Nephron progenitor cell (in vitro differentiated cells): Measurements from ENCODE around the gene SLITRK1.

Source experiments
- DNase-seq: peaks from one replicate; pipeline ENCODE4 v3.0.0; 2021
- H3K27ac Mint-ChIP-seq: 2 replicates; pipeline ENCODE4 v1.8.0; 2021; ENCODE audit warnings: mild to moderate bottlenecking, moderate library complexity, mixed read lengths
- H3K27me3 Mint-ChIP-seq: 2 replicates; pipeline ENCODE4 v1.8.0; 2021; ENCODE audit warnings: mild to moderate bottlenecking, low read depth, mixed read lengths; ENCODE audit not compliant: poor library complexity
- H3K36me3 Mint-ChIP-seq: 2 replicates; pipeline ENCODE4 v1.8.0; 2021; ENCODE audit warnings: low read depth, mixed read lengths
- H3K4me1 Mint-ChIP-seq: 2 replicates; pipeline ENCODE4 v1.8.0; 2021; ENCODE audit warnings: mixed read lengths
- H3K4me3 Mint-ChIP-seq: 2 replicates; pipeline ENCODE4 v1.8.0; 2021; ENCODE audit warnings: mild to moderate bottlenecking, moderate library complexity, mixed read lengths
- H3K9me3 Mint-ChIP-seq: 2 replicates; pipeline ENCODE4 v1.8.0; 2021; ENCODE audit warnings: mild to moderate bottlenecking, moderate library complexity, mixed read lengths
- TF ChIP-seq, protein P1 (sequence below): fragments of 200-600 bp; sonication (generic); IDR thresholded peaks from 2 replicates; pipeline ENCODE4 v1.5.0; 2021; ENCODE audit warnings: antibody characterized with exemption

SLITRK1 gene

GRCh38 chr13:83845106-83845505 is 37.2 kb downstream of the SLITRK1 start:
- no peak for DNase-seq
- TF ChIP-seq, protein P1, sequence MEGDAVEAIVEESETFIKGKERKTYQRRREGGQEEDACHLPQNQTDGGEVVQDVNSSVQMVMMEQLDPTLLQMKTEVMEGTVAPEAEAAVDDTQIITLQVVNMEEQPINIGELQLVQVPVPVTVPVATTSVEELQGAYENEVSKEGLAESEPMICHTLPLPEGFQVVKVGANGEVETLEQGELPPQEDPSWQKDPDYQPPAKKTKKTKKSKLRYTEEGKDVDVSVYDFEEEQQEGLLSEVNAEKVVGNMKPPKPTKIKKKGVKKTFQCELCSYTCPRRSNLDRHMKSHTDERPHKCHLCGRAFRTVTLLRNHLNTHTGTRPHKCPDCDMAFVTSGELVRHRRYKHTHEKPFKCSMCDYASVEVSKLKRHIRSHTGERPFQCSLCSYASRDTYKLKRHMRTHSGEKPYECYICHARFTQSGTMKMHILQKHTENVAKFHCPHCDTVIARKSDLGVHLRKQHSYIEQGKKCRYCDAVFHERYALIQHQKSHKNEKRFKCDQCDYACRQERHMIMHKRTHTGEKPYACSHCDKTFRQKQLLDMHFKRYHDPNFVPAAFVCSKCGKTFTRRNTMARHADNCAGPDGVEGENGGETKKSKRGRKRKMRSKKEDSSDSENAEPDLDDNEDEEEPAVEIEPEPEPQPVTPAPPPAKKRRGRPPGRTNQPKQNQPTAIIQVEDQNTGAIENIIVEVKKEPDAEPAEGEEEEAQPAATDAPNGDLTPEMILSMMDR: no peak
- Mint-ChIP-seq H3K9me3 (no peaks in the 10 kb centered on the region), H3K4me3 (no peak overlapping the region), H3K27me3 (no peaks in the 10 kb centered on the region), H3K4me1 (peaks cover 24% of the 10 kb centered on the region), H3K36me3 (no peaks in the 10 kb centered on the region), H3K27ac (no peak overlapping the region)

DNA sequence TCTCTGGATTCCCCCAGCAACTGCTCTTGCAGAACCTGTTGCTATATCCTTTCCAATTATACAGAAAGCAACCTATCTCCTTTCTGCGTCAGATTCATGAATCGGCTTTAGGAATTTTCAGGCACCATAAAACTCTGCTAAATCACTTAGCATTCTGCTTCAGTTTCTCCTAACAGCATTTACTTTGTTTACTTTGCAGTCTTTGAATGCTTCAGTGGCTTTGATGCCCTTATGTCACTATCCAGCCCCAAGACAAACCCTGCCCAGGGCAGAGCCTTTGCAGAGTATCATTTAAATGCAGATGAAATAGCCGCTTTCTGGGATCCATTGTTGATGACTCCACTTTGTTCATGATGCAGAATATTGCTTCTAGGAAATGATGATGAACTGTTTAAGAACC is 43.1 kb downstream of the SLITRK1 start:
- H3K4me1 Mint-ChIP-seq: peaks cover 42% of the 10 kb centered on the region

GRCh38 chr13:83831796-83832195 is 50.5 kb downstream of the SLITRK1 start:
- no peak overlapping the region for H3K4me3 Mint-ChIP-seq
- H3K27me3 Mint-ChIP-seq: peaks cover 6% of the 10 kb centered on the region
- H3K9me3 Mint-ChIP-seq: no peaks in the 10 kb centered on the region
- DNase-seq: no peak
- H3K4me1 Mint-ChIP-seq: peaks cover 9% of the 10 kb centered on the region
- no peaks in the 10 kb centered on the region for H3K36me3 Mint-ChIP-seq
- TF ChIP-seq, protein P1: no peak
- no peak overlapping the region for H3K27ac Mint-ChIP-seq

More for the DNA sequence above, 43.1 kb downstream of the SLITRK1 start:
- peak; percentile 18 for DNase-seq
- no peak overlapping the region for H3K27ac Mint-ChIP-seq
- TF ChIP-seq, protein P1: no peak
- no peaks in the 10 kb centered on the region for H3K9me3 Mint-ChIP-seq
- H3K36me3 Mint-ChIP-seq: no peaks in the 10 kb centered on the region
- no peaks in the 10 kb centered on the region for H3K27me3 Mint-ChIP-seq
- no peak overlapping the region for H3K4me3 Mint-ChIP-seq

GRCh38 chr13:83829810-83830209 is 52.5 kb downstream of the SLITRK1 start:
- H3K36me3 Mint-ChIP-seq: no peaks in the 10 kb centered on the region
- H3K27me3 Mint-ChIP-seq: peaks cover 6% of the 10 kb centered on the region
- TF ChIP-seq, protein P1: no peak
- no peak overlapping the region for H3K4me3 Mint-ChIP-seq
- H3K27ac Mint-ChIP-seq: no peak overlapping the region
- H3K4me1 Mint-ChIP-seq: peaks cover 9% of the 10 kb centered on the region
- DNase-seq: no peak
- no peaks in the 10 kb centered on the region for H3K9me3 Mint-ChIP-seq

- Mint-ChIP-seq H3K9me3 (no peaks in the 10 kb centered on the region), H3K4me1 (peaks cover 9% of the 10 kb centered on the region), H3K4me3 (no peak overlapping the region), H3K27ac (no peak overlapping the region), H3K36me3 (no peaks in the 10 kb centered on the region), H3K27me3 (peaks cover 3% of the 10 kb centered on the region)
- TF ChIP-seq, protein P1: no peak
- no peak for DNase-seq
These were observed 54.9 kb downstream of the SLITRK1 start for GRCh38 chr13:83827338-83827737.
